HG03460 (cell line): ENCODE data around the gene PIAS4.

Source experiments
- ATAC-seq: cut with Tn5 transposase; IDR thresholded peaks from one replicate; pipeline ENCODE4 v1.9.1; 2021; ENCODE audit not compliant: unreplicated experiment

The PIAS4 gene

DNA sequence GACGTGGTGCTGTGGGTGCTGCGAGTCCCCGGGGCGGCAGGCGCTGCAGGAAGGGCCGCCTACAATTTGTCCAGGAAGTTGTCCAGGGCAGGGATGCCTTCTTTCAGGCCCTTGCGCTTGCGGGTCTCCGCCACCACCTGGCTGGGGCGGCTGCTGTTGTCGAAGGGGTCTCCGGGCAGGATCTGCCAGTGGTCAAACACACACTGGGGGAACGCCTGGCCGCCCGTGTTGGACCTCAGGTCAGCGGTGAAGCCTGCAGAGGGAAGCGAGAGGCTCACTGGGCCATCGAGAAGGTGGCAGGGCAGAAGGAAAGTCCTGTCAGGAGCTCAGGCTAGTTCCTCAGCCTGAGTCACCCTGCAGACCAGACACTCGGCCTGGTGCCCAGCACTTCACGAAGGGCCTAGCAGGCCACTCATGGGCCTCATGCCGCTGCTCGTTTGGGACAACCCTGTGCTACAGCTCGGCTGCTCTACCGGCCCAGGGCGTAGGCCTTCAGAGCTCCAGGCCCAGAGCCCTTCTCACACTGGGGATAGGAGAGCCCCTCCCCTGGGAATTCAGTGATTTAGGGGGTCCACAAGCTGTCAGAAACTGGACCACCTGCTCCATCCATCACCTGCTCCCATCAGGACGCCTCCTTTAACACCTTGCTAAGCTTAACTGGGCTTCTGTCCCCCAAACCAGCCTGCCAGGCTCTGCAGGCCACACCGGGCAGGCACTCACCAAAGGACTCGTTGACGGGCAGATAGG is 30.9 kb upstream of the PIAS4 start:
- ATAC-seq = no peak

DNA sequence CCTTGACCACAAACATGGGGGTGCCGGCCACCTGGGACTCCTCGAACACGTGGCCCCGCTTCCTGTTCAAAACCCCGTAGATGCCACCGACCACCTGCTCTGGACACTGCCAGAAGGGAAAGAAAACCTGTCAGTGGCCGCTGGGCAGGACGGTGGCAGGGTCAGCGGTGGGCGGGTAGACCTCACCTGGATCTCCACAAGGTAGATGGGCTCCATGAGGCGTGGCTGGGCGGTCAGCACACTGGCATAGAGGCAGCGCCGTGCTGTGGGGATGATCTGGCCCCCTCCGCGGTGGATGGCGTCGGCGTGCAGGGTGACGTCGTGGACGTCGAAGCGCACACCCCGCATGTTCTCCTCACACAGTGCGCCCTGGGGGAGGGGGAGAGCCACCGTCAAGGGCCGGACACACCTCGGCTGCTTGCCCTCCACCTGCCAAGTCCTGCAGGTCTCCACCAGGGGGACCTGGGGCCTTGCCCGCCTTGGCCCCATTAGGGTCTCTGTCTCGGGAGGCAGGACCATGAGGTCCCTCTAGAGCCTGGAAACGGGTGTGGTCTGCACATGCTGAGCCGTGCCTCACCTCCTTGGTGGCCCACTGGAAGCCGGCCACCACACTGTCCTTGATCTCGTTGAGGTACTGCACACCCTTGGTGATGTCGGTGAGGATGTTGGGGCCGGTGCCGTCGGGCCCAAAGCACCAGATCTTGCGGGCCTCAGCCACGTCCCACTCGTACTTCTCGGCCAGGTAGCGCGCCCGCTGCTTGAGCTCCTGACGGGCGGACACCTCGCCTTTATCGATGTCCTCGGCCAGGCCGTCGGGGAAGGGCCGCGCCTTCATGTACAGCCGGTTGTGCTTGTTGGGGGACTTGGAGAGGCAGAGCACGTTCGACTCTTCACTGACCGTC is 30.0 kb upstream of the PIAS4 start:
- ATAC-seq = no peak

DNA sequence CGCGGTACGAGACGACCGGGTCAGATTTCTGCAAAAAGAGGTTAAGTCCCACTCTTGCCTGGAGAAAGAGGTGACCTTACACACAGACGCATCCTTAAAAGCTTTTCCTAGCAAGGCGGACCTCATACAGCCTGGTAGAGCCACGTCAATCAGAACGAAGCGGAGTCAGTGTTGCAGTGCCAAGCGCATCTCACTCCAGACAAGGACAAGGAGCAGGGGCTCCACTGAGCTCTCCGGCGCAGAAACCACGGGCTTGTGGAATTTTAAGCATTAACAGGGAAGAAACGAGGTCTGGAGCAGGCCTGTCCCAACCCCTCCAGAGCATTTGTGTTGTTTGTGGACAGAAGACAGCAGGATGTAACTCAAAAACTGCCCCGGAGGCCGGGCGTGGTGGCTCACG is 29.4 kb upstream of the PIAS4 start:
- no peak for ATAC-seq

GRCh38 chr19:3979289-3979673 is 28.3 kb upstream of the PIAS4 start:
- ATAC-seq = no peak

GRCh38 chr19:3979674-3980352 is 27.7 kb upstream of the PIAS4 start:
- ATAC-seq = no peak

DNA sequence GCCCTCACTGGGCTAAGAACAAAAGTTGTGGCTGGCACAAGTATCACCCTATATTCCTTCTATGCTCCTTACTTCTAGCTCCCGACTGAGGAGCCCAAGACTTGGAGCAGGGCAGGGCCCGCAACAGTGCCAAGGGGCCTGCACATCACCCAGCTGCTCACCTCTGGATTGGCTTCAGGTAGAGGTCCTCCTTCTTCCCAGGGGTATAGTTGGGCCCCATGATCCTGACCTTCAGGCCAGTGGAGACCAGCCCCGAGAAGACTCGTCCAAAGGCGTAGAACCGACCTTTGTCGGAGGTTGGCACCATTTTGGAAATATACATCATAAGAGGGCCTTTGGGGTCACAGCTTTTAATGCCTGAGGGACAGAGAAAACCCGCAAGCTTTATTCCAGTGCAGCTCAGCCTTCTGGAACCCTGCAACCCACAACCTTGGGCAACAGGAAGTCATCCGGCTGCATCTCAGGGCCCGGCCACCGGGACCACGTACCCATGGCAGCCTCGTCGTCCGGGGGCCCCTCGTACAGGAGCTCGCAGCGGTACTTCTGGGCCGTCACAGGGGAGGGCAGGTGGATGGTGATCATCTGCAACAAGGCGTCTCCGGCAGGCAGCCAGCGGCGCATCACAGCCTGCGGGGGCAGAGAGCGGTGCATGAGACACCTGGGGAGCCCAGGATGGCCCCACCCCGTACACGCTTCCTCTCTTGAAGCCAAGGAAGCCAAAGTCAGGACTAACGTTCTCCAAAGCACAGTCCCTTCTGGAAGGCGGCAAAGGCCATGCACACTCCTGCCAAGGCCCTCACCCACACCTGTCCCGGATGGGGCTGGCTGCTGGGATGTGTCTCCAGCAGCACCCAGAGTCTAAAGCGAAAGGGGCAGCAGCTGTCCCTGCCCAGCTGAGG is 26.9 kb upstream of the PIAS4 start:
- ATAC-seq = no peak

DNA sequence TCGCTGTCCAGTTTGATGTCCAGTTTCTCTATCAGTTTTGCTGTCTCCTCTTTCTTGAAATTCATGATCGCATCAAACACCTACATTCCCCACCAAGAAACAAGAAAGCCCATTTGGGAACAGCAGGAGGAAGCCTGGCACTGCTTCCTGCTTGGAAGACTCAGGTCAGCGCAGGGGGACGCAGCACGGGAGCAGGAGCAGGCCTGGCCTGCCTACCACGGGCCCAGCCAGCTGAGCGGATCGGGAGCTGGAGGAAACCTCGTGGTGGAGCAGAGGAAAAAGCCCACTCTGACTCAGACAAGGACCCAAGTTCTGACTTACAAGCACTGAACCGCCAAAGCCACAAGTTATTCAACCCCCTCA is 26.2 kb upstream of the PIAS4 start:
- ATAC-seq = no peak

- no peak for ATAC-seq
Observed at GRCh38 chr19:3981736-3982681, 25.5 kb upstream of the PIAS4 start.

GRCh38 chr19:3982701-3983541 is 24.6 kb upstream of the PIAS4 start:
- ATAC-seq = no peak

DNA sequence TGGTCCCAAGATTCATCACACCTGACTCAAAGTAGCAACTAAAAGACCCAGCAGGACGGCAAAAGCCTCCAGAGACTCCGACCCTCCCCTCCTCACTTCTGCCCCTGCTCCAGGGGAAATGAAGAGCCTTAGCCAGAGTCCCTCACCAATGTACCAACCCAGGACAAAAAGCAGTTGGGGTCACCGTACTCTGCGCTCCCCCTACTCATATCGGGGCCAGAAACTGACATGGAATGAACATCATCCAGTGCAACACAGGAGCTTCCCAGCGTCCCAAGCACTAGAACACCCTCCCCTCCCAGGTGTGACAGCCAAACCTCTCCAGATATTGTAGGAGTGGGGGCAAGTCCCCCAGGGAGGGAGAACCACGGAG is 24.0 kb upstream of the PIAS4 start:
- ATAC-seq = no peak

DNA sequence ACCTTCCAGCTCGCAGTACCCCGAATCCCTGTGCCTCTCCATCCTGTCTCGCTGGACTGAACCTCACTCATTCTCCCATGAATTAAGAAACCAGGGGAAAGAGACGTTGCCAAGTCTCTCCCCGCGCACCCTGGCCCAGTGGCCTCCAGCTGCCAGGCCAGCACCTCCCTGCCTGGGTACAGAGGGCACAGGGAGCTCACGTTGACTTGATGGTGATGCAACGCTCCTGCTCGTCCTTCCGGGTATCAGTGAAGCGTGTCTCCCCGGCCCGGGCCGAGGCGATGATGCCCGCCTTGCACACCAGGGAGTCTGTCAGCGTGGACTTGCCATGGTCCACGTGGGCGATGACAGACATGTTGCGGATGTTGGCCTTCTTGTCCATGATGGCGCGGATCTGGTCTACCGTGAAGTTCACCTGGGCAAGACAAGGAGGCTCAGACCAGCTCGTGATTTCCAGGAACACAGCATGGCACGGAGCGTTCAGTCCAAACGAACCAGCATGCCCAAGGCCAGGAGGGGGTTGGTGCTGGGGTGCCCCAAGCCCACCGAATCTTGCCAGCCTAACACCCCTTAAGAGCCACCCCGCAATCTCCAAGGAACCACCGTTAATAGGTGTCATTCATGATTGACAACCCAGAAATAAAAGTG is 23.5 kb upstream of the PIAS4 start:
- ATAC-seq = no peak

DNA sequence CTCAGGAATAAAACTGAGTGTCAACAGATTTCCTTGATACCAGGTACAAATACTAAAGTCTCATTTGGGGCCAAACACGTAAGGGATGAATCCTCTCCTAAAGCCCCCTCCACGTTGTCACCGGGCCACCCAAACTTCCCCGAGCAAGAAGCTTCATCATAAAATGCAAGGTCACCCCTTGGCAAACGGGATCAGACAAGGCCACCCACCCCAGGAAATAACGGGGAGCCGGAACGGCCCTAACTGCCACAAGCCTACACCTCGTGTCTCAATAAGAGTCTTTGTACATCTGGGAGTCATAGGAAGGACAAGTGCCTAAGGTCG is 23.0 kb upstream of the PIAS4 start:
- no peak for ATAC-seq

- ATAC-seq = no peak
Observed at GRCh38 chr19:3984908-3985642, 22.5 kb upstream of the PIAS4 start, which contains the start of gene EEF2. EEF2 (minus strand) TSS chr19:3985463; CDS start chr19:3985380, 83 bp downstream.

- no peak for ATAC-seq
Observed at GRCh38 chr19:3985643-3986259, 21.8 kb upstream of the PIAS4 start.

- no peak for ATAC-seq
Observed at GRCh38 chr19:3986260-3987041, 21.1 kb upstream of the PIAS4 start.

DNA sequence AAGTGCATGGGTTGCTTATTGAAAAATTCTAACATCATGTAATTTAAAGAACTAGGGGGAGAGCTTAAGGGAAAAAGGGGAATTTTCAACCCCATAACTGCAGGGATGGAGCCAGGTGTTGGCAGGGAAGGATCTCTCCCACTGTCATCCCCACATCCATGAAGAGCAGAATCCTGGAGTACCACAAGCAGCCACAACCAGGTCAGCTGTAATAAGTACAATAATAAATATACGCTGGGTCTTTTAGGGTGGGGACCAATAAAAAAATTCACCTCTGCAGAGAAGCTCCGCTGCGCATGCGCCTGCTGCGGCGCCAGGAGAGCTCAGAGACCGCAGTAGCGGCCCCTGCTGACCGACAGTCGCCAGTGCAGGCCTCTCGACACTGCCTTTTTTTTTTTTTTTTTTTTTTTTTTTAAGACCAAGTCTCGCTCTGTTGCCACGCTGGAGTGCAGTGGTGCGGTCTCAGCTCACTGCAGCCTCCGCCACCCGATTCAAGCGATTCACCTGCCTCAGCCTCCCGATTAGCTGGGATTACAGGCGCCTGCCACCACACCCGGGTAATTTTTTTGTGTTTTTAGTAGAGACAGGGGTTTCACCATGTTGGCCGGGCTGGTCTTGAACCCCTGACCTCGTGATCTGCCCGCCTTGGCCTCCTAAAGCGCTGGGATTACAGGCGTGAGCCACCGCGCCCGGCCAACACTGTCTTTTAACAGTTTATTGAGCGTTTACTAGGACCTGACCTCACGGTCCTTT is 19.7 kb upstream of the PIAS4 start:
- ATAC-seq = no peak
